HL-60/S4 treated with retinoic acid at 250 ng/mL for 4 days and 3 days (cell line): ENCODE results near the gene ATE1.
"Not testable (repeated sequence)": the region's sequence is repeated elsewhere in the genome, so short reads cannot be mapped to it uniquely, and the experiment has no call there.

Experiments used
- in situ Hi-C: fragments of 300-500 bp; cut with MboI; formaldehyde crosslinking; loops from 2 replicates; pipeline ENCODE4 v1.7.0; 2022; ENCODE audit warnings: low sequenced_read_pairs

Gene ATE1

DNA sequence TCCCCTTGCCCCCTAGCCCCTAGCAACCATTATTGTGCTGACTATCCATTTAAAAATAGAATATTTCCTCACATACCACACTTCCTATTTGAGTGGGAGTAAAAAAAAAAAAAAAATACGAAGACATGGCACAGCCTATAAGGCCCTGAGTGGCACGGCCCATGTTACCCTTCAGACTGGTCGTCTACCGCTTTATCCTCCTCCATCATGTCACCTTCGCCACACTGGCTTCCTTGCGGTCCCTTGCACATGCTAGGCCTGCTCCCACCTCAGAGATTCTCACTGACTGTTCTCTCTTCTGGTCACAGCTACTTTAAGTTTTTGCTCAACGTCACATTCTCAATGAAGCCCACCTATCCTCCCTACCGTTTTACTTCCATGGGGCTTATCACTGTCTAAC, 130.3 kb downstream of the ATE1 start:
- in situ Hi-C loops = no loop called here

DNA sequence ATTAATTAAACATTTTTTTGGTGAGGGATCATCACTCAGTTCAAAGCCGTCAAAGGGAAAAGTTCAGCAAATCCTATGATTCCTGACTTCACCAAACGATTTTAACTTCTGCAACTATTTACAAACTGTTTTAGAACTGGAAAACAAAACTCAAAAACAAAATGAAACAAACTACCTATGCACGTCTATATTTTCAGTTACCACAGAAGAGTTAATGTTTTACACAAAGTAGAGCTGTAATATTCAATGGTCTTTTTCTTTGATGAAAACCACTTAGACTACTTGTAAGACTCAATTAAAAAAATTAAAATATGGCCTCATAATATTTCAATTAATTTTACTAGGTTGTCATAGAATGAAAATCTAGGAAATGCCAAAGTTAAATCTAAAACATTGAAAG, 131.5 kb downstream of the ATE1 start:
- in situ Hi-C loops = no loop called here

DNA sequence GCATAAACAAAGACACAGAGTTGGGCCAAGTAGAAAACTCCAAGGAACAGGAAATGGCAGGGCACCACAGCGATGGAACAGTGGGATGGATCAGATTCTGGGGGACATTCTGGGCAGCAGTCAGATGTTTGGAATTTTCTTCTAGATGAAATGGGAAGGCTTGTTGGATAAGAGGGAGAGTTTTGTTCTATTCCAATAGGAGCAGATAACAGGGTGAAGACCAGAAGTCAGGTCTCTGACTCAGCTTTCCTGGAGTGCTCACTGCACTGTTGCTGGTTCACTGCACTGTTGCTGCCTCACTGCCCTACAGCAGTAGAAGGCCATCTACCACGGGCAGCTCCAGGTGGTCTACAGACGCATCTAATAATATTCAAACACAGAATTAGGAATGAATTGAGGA, 135.6 kb downstream of the ATE1 start:
- in situ Hi-C loops = no loop called here

DNA sequence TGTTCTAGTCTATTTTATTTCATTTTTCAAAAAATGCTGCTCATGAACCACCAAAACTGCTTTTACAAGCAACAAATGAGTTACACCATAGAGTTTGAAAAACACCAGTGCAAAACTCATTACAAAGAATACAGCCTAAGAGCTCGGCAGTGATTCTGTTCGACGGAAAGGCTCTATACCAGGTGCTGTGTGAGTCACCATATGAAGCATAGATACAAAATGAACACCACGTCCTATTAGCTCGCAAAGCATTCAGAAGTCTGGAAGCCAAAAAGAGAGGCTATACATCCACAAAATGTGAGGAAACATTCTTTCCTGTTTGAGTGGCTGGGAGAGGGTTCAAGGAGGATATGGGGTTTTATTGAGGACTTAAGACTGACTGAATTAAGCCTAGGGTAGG, 136.1 kb downstream of the ATE1 start:
- in situ Hi-C loops = no loop called here

- in situ Hi-C loops = no loop called here
Measured at GRCh38 chr10:121788717-121789116, 139.1 kb downstream of the ATE1 start.

DNA sequence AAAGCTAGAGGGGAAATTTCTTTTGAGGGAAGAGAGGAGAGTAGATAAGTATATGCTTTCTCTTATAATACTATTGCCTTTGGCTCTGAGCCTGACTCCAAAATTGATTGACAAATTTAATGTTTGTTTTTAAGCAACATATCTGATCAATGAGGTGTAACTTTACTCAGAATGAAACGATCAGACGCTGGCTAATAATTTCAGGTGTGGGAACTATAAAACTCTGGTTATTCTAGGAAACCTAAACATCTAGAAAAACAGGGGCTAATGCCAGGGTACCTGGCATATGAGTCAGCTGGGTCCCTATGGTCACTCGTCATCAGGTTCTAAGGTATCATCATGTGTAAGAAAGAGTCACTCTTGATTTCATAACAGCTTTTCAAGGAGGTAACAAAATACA, 139.7 kb downstream of the ATE1 start:
- in situ Hi-C loops = no loop called here

GRCh38 chr10:121787169-121787568, 140.7 kb downstream of the ATE1 start:
- in situ Hi-C loops = no loop called here

DNA sequence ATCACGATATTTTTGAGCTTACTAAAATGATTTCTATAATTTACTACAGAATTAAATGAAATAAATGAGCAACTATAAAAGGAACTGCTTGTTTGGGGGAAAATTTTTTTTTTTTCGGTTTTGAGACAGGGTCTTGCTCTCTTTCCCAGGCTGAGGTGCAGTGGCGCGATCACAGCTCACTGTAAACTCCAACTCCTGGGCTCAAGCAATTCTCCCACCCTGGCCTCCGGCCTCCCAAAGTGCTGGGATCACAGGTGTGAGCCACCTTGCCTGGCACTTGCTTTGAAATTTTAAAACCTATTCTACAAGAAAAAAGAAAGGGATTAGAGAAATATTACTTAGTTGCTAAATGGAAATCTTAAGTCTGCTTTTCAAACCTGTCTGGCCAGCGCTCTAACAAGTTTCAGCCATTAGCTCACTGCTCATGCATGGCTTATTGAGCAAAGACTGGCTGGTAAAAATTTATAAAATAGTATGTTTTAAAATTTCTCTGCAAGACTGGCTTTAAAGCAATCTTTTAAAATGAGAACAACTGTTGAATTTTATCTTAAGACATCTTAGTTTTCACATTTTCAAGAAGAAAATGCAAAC, 144.0 kb downstream of the ATE1 start:
- in situ Hi-C loops = no loop called here

GRCh38 chr10:121781101-121781500, 146.7 kb downstream of the ATE1 start:
- in situ Hi-C loops = no loop called here

DNA sequence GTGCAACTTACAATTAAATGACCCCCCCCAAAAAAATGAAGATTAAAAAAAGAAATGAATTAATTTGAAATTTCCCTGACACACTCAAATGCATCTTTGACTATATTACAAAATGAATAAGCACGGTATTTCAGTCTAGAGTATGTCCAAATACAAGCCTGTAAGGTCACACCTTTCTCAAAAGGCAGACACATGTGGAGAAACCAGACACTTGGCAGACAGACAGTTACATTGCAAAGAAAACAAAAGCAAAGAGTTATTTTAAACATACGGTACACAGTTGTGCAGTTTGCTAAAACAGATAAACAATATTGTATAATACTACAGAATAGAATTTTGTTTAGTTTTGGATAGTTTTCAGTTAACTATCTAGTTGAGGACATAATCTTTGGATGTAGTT, 153.0 kb downstream of the ATE1 start:
- in situ Hi-C loops = no loop called here

- in situ Hi-C loops = no loop called here
Measured at GRCh38 chr10:121774404-121774803, 153.4 kb downstream of the ATE1 start.

- in situ Hi-C loops = no loop called here
Measured at GRCh38 chr10:121772884-121773283, 154.9 kb downstream of the ATE1 start.

DNA sequence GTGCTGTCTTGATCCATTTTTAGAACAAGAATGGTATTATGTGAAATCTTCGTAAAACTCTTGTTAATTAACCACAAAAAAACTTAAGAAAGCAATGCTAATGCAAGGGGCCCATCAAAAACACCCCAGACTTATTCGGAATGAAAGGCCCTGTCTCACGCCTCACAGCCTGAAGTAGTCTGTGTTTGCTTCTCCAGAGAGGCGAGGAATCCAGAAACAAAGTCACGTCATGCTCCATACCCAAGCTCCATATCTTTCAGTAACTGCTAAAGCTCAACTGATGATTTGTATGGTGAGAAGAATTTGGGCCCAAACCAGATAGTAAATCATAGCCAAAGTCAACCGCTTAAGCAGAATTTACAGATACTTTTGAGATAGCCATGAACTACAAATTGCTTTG, 155.4 kb downstream of the ATE1 start:
- in situ Hi-C loops = no loop called here

GRCh38 chr10:121771966-121772365, 155.9 kb downstream of the ATE1 start:
- in situ Hi-C loops = no loop called here

DNA sequence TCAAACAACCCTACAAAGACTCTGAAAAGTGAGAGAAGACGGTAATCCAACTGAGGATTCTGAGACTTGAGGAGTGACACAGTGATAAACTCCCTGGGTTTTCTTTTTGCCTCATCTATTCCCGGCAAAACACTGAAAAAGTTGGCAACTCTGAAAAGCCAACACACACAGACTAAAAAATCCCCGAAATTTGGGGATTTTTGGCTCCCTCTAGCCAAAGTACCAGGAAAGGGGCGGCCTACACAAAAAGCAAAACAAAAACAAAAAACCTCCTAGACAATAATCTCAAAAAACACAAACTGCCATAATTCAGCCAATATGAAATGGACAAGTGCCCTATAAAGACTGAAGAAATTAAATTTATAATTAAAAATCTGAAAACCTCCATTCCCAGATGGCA, 161.4 kb downstream of the ATE1 start:
- in situ Hi-C loops = no loop called here

DNA sequence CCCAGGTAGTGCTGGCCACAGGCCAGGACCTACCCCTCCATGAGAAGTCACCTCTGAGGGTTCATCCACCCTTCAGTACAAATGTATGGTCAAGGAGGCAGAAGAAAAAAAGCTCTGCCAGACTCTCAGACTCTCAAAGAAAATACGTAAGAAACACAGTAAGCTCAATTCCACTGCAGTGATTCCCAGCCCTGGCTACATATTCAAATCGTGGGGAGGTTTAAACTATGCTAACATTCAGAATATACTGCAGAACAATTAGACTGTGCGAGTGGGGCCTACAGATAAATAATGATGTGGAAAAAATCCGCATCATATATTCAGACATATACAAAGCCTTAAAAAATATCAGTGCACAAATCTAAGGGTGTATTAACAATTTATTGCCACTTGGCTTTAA, 162.6 kb downstream of the ATE1 start:
- in situ Hi-C loops = no loop called here

DNA sequence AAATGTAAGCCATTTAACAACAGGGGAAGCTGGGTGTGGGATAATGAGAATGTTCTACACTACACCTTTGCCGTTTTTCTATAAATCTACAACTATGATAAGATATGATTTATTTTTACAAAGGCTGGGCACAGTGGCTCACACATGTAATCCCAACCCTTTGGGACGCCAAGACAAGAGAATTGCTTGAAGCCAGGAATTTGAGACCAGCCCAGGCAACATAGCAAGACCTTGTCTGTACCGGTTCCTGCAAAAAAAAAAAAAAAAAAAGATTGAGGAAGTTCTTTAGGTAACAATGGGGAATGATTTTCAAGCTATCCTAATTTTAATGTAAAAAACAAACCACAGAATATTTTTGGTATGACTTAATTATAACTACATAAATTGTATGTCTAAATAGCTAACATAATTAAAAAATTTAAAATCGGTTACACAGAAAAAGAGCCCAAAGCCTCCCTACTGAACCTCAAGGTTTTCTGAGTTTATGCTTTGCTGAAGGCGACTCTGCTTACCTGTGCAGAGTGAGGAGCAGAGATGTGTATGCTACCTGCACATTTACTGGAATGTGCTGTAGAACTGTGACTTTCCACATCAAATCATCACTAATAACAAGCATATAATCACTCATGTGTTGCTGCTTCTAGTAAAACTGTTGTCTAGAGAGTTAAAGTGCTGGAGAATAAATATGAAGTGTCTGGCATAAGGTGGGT, 163.4 kb downstream of the ATE1 start:
- in situ Hi-C loops = no loop called here

DNA sequence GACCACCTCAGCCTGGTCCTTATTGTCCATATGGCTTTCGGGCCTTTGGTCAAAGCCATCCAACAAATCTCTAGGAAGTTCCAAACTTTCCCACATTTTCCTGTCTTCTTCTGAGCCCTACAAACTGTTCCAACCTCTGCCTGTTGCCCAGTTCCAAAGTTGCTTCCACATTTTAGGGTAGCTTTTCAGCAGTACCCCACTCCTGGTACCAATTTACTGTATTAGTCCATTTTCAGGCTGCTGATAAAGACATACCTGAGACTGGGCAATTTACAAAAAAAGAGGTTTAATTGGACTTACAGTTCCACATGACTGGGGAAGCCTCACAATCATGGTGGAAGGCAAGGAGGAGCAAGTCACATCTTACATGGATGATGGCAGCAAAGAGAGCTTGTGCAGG, 170.6 kb downstream of the ATE1 start:
- in situ Hi-C loops = not testable (repeated sequence)

- in situ Hi-C loops = not testable (repeated sequence)
Measured at GRCh38 chr10:121755496-121755895, 172.3 kb downstream of the ATE1 start.

DNA sequence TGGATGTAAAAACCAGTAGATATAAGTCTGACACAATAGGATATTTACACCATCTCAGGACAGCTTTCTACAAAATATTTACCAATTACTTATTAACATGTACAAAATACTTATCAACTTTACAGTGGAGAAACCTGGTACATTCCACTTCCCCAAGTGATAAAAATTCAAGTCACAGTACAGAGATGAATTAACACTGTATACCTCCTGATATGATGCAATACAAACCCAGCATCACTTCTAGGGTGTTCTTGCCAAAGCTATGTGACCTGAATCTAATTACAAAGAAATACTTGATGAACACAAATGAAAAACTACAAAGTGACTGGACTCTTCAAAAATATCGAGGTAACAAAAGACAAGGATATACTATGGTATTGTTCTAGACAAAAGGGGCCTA, 173.2 kb downstream of the ATE1 start:
- in situ Hi-C loops = no loop called here

DNA sequence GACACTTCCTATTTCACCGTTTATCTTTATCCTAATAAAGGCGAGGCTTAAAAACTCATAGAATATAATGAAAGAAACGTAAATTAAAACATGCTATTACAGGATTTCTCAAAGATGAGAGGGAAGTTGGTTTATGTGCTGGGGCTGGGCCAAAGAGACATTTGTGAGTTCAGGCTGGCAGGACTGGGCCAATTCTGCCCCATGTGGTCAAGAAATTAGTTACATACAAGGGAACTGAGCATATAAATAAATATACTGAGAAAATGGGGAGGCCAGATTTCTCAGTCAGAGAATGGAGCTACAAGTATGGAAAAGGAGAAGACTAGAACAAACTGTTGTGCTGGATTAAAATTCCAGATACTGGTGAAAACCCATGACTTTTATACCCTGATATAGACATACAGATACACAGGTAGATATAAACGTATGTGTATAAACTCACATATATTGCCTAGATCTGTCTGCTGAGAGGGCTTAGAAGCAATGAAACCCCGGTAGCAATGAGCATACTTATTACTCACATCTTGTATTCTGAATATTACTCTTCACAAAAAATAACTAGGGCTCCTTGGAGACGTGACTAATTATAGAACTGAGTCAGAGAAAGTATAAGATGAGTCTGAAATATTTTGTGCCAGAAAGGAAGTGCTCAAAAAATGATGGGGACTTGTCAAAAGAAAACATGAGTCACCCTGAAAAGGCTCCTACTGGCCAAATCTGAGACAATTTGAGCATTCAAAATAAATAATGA, 173.9 kb downstream of the ATE1 start:
- in situ Hi-C loops = no loop called here

DNA sequence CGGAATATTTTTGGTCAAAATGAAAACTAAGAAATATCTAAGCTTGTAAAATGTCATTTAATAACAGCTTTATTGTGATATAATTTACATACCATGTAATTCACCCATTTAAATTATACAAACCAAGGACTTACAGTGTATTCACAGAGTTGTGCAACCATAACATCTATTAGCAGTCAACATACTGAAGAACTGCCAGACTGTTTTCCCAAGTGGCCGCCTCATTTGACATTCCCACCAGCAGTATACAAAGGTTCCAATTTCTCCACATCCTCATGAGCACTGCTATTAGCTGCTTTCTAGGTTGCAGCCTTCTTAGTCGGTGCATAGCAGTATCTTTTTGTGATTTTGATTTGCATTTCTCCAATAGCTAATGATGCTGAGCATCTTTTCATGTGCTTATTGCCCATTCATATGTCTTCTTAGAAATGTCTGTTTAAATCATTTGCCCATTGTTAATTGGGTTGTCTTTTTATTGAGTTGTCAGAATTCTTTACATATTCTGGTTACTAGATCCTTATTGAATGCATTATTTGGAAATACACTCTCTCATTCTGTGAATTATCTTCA, 176.6 kb downstream of the ATE1 start:
- in situ Hi-C loops = no loop called here
